Measurements from ENCODE around the gene MAP2K5.

- no peak for TF ChIP-seq CTCF (IDR thresholded peaks at IDR 0.05; ENCODE audit: low read length)
- no peak for TF ChIP-seq EZH2 (IDR thresholded peaks at IDR 0.05; ENCODE audit: borderline replicate concordance, low read length)
These were observed 17.8 kb downstream of the MAP2K5 start for GRCh38 chr15:67560320-67560719.

All from OCI-LY1 (cell line).